ENCODE data around the gene AMFR. TPM values are rescaled to one million over a fixed set of nuclear protein-coding genes. Genes with fewer than 3 reads are reported as not detected.

Gene AMFR
- total RNA-seq, 6 experiments from 2014 or later = 104 to 117 (median 112) TPM

DNA sequence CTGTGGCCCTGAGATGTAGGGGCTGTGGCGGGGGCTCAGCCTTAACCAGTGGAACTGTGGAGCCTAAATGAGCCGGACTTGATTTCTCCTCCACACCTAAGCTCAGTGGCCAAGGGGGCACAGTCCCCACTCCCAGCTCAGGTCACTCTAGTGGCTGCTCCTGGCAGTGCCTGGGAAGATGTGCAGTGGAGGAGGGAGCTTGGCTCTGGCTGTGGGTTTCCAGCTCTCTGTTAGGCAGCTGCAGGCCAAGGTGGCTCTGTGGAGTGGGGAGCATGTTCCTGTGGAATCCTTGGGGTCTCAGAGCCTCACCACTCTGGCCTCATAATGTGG, 76.3 kb downstream of the AMFR start:
- peaks cover 14% of the 10 kb centered on the region for H3K27me3 Mint-ChIP-seq (ENCODE audit: insufficient read depth)
- H3K9me3 Mint-ChIP-seq = no peaks in the 10 kb centered on the region
- H3K4me3 Mint-ChIP-seq = no peak overlapping the region
- H3K4me1 Mint-ChIP-seq (ENCODE audit: low read depth) = peaks cover 5% of the 10 kb centered on the region
- no peak overlapping the region for H3K27ac Mint-ChIP-seq
- H3K36me3 Mint-ChIP-seq (ENCODE audit: low read depth) = no peaks in the 10 kb centered on the region
- DNase-seq = no peak
- TF ChIP-seq, protein P1, sequence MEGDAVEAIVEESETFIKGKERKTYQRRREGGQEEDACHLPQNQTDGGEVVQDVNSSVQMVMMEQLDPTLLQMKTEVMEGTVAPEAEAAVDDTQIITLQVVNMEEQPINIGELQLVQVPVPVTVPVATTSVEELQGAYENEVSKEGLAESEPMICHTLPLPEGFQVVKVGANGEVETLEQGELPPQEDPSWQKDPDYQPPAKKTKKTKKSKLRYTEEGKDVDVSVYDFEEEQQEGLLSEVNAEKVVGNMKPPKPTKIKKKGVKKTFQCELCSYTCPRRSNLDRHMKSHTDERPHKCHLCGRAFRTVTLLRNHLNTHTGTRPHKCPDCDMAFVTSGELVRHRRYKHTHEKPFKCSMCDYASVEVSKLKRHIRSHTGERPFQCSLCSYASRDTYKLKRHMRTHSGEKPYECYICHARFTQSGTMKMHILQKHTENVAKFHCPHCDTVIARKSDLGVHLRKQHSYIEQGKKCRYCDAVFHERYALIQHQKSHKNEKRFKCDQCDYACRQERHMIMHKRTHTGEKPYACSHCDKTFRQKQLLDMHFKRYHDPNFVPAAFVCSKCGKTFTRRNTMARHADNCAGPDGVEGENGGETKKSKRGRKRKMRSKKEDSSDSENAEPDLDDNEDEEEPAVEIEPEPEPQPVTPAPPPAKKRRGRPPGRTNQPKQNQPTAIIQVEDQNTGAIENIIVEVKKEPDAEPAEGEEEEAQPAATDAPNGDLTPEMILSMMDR (IDR thresholded peaks at IDR 0.05) = peak; percentile 34; the same call in 1 of the 2 replicates

DNA sequence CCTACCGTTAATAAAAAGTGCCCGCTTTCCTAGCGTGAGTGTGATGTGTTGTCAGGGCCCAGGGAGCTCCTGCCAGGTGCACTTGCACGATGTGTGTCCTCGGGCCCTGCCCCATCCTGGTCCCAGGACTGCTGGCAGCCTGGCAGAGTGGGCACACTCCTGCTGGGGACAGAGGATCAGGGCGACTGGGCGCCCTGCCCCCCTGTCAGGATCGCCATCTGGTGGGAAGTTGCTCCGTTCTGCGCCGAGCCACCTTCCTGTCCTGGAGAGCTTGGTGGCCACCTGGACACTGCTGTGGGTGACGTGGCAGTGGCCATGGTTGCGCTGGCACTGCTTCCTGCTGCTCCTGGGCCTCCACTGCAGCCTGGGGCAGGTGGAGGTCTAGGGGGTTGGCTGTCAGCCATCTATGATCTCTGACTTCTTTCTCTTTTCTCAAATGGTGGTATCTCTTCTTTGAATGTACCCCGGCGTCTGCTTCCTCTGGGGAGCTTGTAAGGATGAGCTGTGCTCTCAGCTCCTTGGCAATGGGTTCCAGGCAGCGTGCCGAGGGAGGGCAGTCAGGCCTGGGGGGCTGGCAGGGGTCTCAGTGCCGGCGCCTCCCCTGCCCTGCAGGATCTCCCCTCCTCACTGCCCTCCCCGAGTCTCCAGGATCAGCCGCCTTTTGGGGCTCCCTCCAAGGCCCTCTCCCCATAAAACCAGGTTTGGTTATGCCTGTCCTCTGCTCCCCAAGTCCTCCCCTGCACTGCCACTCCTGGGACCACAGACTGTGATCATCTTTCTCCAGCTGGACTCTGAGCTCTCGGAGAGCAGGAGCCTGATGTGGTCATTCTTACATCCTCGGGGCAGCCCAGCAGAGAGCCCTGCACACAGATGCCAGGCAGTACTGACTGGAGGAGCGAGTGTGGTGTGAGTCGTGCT, 76.9 kb downstream of the AMFR start:
- Mint-ChIP-seq H3K36me3 (ENCODE audit: low read depth) (no peaks in the 10 kb centered on the region), H3K9me3 (no peaks in the 10 kb centered on the region), H3K27ac (no peak overlapping the region), H3K27me3 (ENCODE audit: insufficient read depth) (peaks cover 14% of the 10 kb centered on the region), H3K4me1 (ENCODE audit: low read depth) (peaks cover 11% of the 10 kb centered on the region), H3K4me3 (no peak overlapping the region)
- DNase-seq = no peak
- TF ChIP-seq, protein P1 (IDR thresholded peaks at IDR 0.05) = no peak

DNA sequence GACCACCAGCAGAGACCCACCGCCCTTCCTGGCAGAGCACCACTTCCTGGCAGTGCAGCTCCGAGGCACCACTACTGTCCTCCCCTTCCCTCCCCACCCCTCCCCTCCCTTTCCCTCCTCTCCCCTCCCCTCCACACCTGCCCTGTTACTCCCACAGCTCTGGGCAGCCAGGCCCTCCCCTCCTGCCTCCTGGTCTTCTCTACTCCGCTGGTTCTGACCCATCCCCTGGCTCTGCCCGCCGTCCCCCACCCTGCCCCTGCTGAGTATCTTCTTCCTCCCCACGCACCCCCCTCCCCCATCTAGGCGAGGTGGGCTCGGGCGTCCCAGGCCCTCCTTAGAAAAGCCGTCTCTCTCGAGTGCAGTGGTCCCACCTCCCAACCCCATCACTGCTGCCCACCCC, 77.7 kb downstream of the AMFR start:
- DNase-seq = no peak
- H3K36me3 Mint-ChIP-seq (ENCODE audit: low read depth) = no peaks in the 10 kb centered on the region
- H3K27me3 Mint-ChIP-seq (ENCODE audit: insufficient read depth) = peaks cover 14% of the 10 kb centered on the region
- no peak overlapping the region for H3K4me3 Mint-ChIP-seq
- no peak overlapping the region for H3K27ac Mint-ChIP-seq
- TF ChIP-seq, protein P1 (IDR thresholded peaks at IDR 0.05) = no peak
- peaks cover 12% of the 10 kb centered on the region for H3K4me1 Mint-ChIP-seq (ENCODE audit: low read depth)
- H3K9me3 Mint-ChIP-seq = no peaks in the 10 kb centered on the region

DNA sequence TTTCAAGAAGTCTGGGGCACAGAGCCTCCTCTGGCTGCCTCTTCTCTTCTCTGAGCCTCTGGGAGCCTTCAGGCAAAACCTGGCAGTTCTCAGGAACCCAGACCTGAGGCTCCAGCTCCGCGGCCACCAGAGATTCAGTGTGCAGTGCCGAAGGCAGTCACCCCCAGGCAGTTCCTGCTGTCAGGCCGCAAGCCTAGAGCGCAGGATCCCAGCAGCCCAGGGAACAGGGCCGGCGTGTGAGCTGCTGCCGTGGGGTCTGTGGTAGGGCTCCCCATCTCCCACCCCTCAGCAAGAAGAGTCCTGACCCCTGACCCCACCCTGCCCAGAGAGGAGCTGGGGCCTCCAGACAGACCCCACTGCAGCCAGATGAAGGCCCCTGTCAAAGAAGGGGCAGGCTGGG, 78.2 kb downstream of the AMFR start:
- H3K4me1 Mint-ChIP-seq (ENCODE audit: low read depth) = peaks cover 12% of the 10 kb centered on the region
- no peaks in the 10 kb centered on the region for H3K36me3 Mint-ChIP-seq (ENCODE audit: low read depth)
- H3K9me3 Mint-ChIP-seq = no peaks in the 10 kb centered on the region
- TF ChIP-seq, protein P1 (IDR thresholded peaks at IDR 0.05) = no peak
- no peak for DNase-seq
- H3K27ac Mint-ChIP-seq = no peak overlapping the region
- H3K27me3 Mint-ChIP-seq (ENCODE audit: insufficient read depth) = peaks cover 14% of the 10 kb centered on the region
- H3K4me3 Mint-ChIP-seq = no peak overlapping the region

DNA sequence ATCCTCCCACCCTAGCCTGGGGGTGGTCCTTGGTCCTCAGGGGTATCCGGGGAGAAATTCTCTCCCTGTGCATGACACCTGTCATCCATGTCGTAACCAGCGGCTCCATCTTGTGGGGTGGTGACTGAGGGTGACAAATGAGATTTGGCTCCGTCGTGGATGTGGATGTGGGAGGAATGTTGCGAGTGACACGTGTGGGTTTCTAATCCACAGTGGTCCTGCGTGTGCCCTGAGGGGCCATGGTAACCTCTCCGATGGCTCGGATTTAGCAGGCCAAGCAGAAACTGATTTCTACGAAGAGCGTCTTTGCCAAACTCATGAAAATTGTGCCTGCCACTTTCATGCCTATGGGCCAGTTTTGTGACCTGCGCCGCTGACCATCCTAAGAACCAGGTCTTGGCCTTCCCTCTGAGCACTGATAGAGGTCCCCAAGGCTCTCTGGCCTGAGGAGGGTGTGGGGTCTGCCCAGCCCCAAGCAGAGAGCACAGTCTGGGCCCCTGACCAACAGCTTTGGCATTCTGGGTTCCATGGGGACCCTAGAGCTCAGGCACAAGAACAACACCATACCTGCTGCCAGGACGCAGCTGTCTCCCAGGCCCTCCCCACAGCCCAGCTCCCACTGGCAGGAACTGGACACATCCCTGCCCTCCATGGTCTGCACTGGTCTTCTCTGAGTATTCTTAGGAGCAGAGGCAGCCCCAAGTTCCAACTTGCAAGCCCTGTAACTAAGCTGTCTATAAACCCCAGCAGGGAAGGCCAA, 79.0 kb downstream of the AMFR start:
- H3K36me3 Mint-ChIP-seq (ENCODE audit: low read depth) = no peaks in the 10 kb centered on the region
- H3K27ac Mint-ChIP-seq = no peak overlapping the region
- no peaks in the 10 kb centered on the region for H3K9me3 Mint-ChIP-seq
- TF ChIP-seq, protein P1 (IDR thresholded peaks at IDR 0.05) = no peak
- peaks cover 14% of the 10 kb centered on the region for H3K27me3 Mint-ChIP-seq (ENCODE audit: insufficient read depth)
- H3K4me3 Mint-ChIP-seq = no peak overlapping the region
- no peak for DNase-seq
- H3K4me1 Mint-ChIP-seq (ENCODE audit: low read depth) = peaks cover 12% of the 10 kb centered on the region
